Natural killer cell (primary cell): ENCODE data around the gene ZNF816. TPM values are rescaled to one million over a fixed set of nuclear protein-coding genes. Genes with fewer than 3 reads are reported as not detected.

Source experiments
- ATAC-seq, 3 donors: fragments of 150-1000 bp in 2 of 3; fragments of 200-7000 bp in 1 of 3; cut with Tn5 transposase; 1 replicate in 1 of 3; 2 replicates in 2 of 3; pipeline ENCODE4 v1.10.0; 2021; ENCODE audit warnings: mild to moderate bottlenecking in 2 of 3, moderate library complexity in 2 of 3
- DNase-seq, 2 donors: peaks; one replicate each; pipeline versions ENCODE4 v3.0.0 to v3.0.0-alpha.2; 2013 to 2021; ENCODE audit warnings: mixed read lengths in 1 of 2
- H3K27ac ChIP-seq: one replicate; pipeline ENCODE4 v1.5.1; 2013; ENCODE audit warnings: mild to moderate bottlenecking, low read length
- H3K27me3 ChIP-seq: one replicate; pipeline ENCODE4 v1.6.1; 2013; ENCODE audit warnings: low read length; ENCODE audit not compliant: control insufficient read depth, insufficient read depth
- H3K36me3 ChIP-seq: one replicate; pipeline ENCODE4 v1.6.1; 2013; ENCODE audit warnings: low read length; ENCODE audit not compliant: control insufficient read depth, insufficient read depth
- H3K4me1 ChIP-seq: one replicate; pipeline ENCODE4 v1.6.1; 2013; ENCODE audit warnings: low read length; ENCODE audit not compliant: control insufficient read depth, insufficient read depth
- H3K4me3 ChIP-seq: one replicate; pipeline ENCODE4 v1.5.1; 2013; ENCODE audit warnings: low read length
- H3K9me3 ChIP-seq: one replicate; pipeline ENCODE4 v1.6.1; 2013; ENCODE audit warnings: low read length; ENCODE audit not compliant: control insufficient read depth, insufficient read depth
- H3K27ac Mint-ChIP-seq, 2 donors: one replicate each; pipeline ENCODE4 v1.8.0; 2022; ENCODE audit warnings: mild to moderate bottlenecking in 2 of 2, mixed read lengths in 2 of 2, moderate library complexity in 1 of 2
- H3K27me3 Mint-ChIP-seq, 2 donors: one replicate each; pipeline ENCODE4 v1.8.0; 2022; ENCODE audit warnings: low read depth in 2 of 2, mixed read lengths in 2 of 2
- H3K36me3 Mint-ChIP-seq: one replicate; pipeline ENCODE4 v1.8.0; 2022; ENCODE audit warnings: mixed read lengths
- H3K4me1 Mint-ChIP-seq, 2 donors: one replicate each; pipeline ENCODE4 v1.8.0; 2022; ENCODE audit warnings: mixed read lengths in 2 of 2
- H3K4me3 Mint-ChIP-seq: one replicate; pipeline ENCODE4 v1.8.0; 2022; ENCODE audit warnings: mild to moderate bottlenecking, moderate library complexity, mixed read lengths
- H3K9me3 Mint-ChIP-seq, 2 donors: one replicate each; pipeline ENCODE4 v1.8.0; 2022; ENCODE audit warnings: mixed read lengths in 2 of 2
- CTCF ChIP-seq: fragments of 200-600 bp; IDR thresholded peaks from one replicate; pipeline ENCODE4 v1.8.0; 2022; ENCODE audit warnings: antibody characterized with exemption
- WGBS: methylation state at CpG from one replicate; pipeline ENCODE4 v1.1.7; 2013; ENCODE audit warnings: missing lambda C conversion rate; ENCODE audit not compliant: insufficient coverage; 5-methylcytosine and 5-hydroxymethylcytosine counted together
- intact Hi-C: fragments of 100-400 bp; cut with micrococcal nuclease; formaldehyde crosslinking; loops from one replicate; pipeline ENCODE4 v1.14.2; 2022
- total RNA-seq, 4 donors: library from RNA; stranded (reverse); fragments of 120-200 nt in 1 of 4; gene quantifications; one replicate each; pipeline versions ENCODE4 v1.2.3 to v1.2.4, GENCODE V29; 2013 to 2022

The ZNF816 gene
- total RNA-seq = 10 to 100 TPM in 1 of 3 donors, 1 to 10 TPM in 2; 4.1 to 11.3 (median 7.7) TPM
- total RNA-seq (2013) = 32.8 TPM

GRCh38 chr19:52962394-52963246 lies at the start of gene ZNF816:
ZNF816 (minus strand) TSS chr19:52962881; CDS start chr19:52956089, 6,792 bp downstream.
- peak within 1 kb of the TSS; percentile 68 for H3K4me3 ChIP-seq
- H3K36me3 ChIP-seq = peaks cover 9% of the 10 kb centered on the region
- Mint-ChIP-seq H3K4me1 (peaks cover 34% of the 10 kb centered on the region in 2 donors), H3K4me3 (peak within 1 kb of the TSS; percentile 93), H3K27me3 (no peaks in the 10 kb centered on the region), H3K9me3 (peaks cover 2 to 4% of the 10 kb centered on the region in 2 donors), H3K36me3 (peaks cover 18% of the 10 kb centered on the region), H3K27ac (peak within 1 kb of the TSS; percentile 89 to 93)
- under 1% methylated on average over 55 of the region's 55 CpGs for WGBS
- DNase-seq (peak; percentile 97 to 99), ATAC-seq (peak; percentile 99 to 100 (median 99))
- H3K27ac ChIP-seq = peak within 1 kb of the TSS; percentile 66
- H3K4me1 ChIP-seq = peaks cover 14% of the 10 kb centered on the region
- H3K27me3 ChIP-seq = no peaks in the 10 kb centered on the region
- no peak for TF ChIP-seq CTCF
- intact Hi-C loops = loop anchor here (1.0 to 10.0 kb wide), 4 partner anchors 20 to 324 kb away; partner anchors contain the start of genes ZNF160, ZNF600 and ZNF83
- H3K9me3 ChIP-seq = peaks cover 37% of the 10 kb centered on the region

- H3K4me3 Mint-ChIP-seq = no peak overlapping the region
- intact Hi-C loops = no loop called here
- H3K4me1 ChIP-seq = no peaks in the 10 kb centered on the region
- H3K4me3 ChIP-seq = no peak overlapping the region
- H3K27me3 Mint-ChIP-seq = peaks cover 0 to 13% of the 10 kb centered on the region in 2 donors
- H3K36me3 ChIP-seq = no peaks in the 10 kb centered on the region
- no peak overlapping the region for H3K27ac Mint-ChIP-seq
- ATAC-seq (no peak), DNase-seq (no peak)
- no peaks in the 10 kb centered on the region for H3K36me3 Mint-ChIP-seq
- peaks cover 7% of the 10 kb centered on the region for H3K9me3 ChIP-seq
- H3K27ac ChIP-seq = no peak overlapping the region
- H3K27me3 ChIP-seq = no peaks in the 10 kb centered on the region
- WGBS = 85% methylated on average over 5 of the region's 6 CpGs
- peaks cover 0 to 3% of the 10 kb centered on the region in 2 donors for H3K9me3 Mint-ChIP-seq
- H3K4me1 Mint-ChIP-seq = no peaks in the 10 kb centered on the region
- TF ChIP-seq CTCF = no peak
Measured at GRCh38 chr19:53012006-53012405, 49.3 kb upstream of the ZNF816 start.

- Histone ChIP-seq H3K36me3 (no peaks in the 10 kb centered on the region), H3K4me3 (no peak overlapping the region), H3K4me1 (no peaks in the 10 kb centered on the region), H3K9me3 (peaks cover 5% of the 10 kb centered on the region), H3K27me3 (no peaks in the 10 kb centered on the region), H3K27ac (no peak overlapping the region)
- no peak for TF ChIP-seq CTCF
- H3K9me3 Mint-ChIP-seq = peaks cover 0 to 3% of the 10 kb centered on the region in 2 donors
- H3K27me3 Mint-ChIP-seq = peaks cover 0 to 13% of the 10 kb centered on the region in 2 donors
- no peak for DNase-seq
- no peak overlapping the region for H3K27ac Mint-ChIP-seq
- H3K36me3 Mint-ChIP-seq = no peaks in the 10 kb centered on the region
- ATAC-seq = no peak
- no peak overlapping the region for H3K4me3 Mint-ChIP-seq
- intact Hi-C loops = no loop called here
- no peaks in the 10 kb centered on the region for H3K4me1 Mint-ChIP-seq
- WGBS = 61% methylated on average over 9 of the region's 9 CpGs
Measured at GRCh38 chr19:53010494-53010893, 47.8 kb upstream of the ZNF816 start.
